ENCODE results near the gene GPC3.
"Not testable (repeated sequence)": the region's sequence is repeated elsewhere in the genome, so short reads cannot be mapped to it uniquely, and the experiment has no call there.

The GPC3 gene

DNA sequence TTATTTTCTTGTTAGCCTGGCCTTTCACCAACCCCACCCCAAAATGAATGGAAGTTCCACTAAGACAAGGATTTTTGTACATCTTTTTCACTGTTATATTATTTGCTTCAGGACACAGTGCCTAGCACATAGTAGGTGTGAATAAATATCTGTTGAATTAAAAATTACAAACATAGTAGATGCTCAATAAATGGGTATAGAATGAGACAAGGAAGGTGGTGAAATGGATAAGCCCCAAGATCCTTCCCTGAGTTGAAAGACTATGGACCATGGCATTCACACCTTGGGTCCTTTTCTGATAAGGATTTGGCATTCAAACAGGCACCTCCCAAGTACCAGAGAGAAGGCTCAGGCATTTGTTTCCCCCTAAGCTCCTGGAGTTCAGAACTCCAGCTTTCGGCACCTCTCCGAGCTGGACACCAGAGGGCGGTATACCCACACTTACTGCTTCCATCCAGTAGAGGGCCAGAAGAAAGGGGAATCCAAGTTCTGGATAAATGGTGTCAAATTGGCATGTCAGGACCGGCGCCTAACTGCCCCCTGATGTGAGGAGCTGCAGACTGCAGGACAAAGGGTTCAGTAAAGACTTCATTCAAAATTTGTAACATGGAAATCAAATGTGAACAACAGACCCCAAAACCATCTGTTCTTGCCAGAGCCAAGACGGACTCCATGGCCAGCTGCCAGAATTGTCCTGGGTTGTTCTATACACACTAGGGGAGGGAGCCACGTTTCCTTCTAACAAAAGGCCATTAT is 193.0 kb downstream of the GPC3 start:
- peak; percentile 32 to 93 (median 66) for DNase-seq
- intact Hi-C loops (cut with DNase I) = loop anchor here (2.0 kb wide), 2 partner anchors 234 to 604 kb away; no protein-coding TSS in a partner anchor

DNA sequence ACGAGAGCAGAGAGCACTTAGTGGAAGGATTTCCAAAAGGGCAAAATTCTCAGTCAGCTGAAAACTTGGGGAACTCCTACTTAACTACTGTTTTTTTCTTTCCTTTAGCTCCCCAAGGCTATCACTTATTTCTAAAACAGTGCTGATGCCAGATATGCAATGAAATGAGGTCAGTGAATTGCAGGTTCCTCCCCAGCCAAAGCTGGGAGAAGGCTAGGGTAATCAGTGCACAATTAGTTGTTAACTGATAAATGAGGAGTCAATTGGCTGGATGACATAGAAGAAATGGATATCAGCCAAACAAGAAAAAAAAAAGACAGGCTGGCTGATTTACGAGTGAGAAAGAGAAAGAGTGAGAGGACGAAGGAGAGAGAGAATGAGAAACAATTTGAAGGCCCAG is 195.6 kb downstream of the GPC3 start:
- intact Hi-C loops (cut with DNase I) = no loop called here
- DNase-seq = no peak

DNA sequence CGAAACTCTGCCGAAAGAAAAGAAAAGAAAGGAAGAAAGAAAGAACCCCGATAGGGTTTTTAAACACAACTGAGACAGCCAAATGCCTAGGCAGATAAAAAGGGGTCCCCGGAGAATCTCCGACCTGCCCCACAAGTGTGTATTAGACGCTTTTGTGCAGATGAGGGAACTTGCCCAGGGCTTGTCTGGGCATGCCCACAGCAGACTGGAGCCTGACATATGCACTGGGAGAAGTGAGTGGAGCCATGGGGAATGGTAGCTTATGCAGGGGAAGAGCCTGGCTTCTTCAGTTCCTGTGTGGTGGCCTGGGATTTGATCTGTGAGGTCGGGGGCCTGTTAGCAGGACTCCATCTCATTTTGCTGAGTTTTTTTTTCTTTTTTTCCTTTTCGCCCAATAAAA is 199.0 kb downstream of the GPC3 start:
- DNase-seq = no peak
- intact Hi-C loops (cut with DNase I) = no loop called here

DNA sequence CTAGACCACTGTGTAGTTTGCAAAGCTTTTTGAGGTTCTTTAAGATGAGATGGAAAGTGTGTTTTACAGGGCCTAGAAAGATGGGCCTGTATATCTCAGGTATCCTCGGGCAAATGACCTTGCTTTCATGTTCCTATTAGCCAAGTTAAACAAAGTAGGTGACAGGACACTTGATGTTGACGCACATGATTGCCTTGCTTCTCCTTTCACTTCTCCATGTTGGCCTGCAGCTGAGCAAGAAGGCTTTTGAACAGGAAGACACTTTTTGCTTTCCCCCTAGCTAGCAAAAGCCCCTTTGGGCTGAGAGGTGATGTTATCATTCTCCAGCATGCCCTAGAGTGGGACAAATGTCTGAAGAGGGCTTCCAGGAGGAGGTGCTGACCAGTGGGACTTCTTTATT is 202.1 kb downstream of the GPC3 start:
- intact Hi-C loops (cut with DNase I) = no loop called here
- no peak for DNase-seq

DNA sequence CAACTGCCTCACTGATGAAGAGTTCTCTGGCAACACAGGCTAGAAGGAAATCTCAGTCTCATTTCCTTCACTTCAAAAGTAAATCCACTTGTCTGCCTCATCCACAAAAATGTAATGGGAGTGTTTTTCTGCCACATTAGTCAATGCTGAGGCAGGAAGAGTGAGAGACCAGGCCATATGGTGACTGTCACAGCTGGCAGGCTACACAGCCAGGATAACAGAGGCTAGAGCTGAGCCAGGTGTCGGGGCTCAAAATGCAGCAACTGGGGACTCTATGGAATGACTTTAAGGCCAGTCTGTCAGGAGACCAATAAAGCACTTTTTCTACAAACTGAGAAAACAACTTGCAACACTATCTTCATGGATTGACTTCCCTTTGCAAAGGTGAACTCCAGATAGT is 204.2 kb downstream of the GPC3 start:
- peak in 1 of 10 donors; percentile 54 for DNase-seq

DNA sequence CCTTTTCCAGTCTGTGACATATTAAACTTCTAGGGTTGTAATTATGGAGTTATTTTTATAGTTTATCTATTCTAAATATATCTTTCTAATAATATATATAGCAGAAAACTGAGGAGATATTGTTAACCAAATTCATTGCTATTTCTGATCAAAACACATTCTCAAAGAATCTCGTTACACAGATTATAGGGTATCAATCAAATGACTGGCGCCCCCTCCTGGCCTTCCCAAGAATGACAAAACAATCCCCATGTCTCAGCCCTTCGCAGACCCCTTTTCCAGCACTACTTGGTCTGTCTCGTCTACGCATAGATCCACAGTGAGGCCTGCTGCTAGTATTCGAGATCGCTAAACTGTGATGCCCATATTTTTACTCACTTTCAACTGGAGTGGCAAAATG is 209.3 kb downstream of the GPC3 start:
- peak in 5 of 10 donors; percentile 17 to 64 (median 45) for DNase-seq
- intact Hi-C loops (cut with DNase I) = loop anchor here (5.0 kb wide), 1 partner anchor 79 kb away; no protein-coding TSS in a partner anchor

More for the DNA sequence above, 204.2 kb downstream of the GPC3 start:
- intact Hi-C loops (cut with DNase I) = no loop called here

DNA sequence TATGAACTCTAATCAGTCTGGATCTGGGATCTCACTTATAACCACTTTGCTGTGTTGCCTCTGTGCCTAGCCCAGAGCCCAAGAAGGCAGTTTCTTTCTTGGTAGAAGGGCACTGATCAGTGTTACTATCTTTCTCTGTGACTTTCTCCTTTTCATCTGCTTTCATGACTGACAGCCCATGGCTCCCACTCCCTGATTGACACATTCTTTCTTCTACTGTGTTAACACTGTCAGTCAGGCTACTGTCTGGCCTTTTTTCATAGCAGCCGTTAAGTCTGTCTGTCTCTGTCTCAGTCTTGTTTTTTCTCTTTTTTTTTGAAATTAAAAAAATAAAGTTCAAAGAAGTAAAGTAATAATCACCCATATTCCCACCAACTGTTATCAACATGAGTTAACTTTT is 210.6 kb downstream of the GPC3 start:
- intact Hi-C loops (cut with DNase I) = loop anchor here (5.0 kb wide), 1 partner anchor 78 kb away; no protein-coding TSS in a partner anchor
- DNase-seq = no peak

DNA sequence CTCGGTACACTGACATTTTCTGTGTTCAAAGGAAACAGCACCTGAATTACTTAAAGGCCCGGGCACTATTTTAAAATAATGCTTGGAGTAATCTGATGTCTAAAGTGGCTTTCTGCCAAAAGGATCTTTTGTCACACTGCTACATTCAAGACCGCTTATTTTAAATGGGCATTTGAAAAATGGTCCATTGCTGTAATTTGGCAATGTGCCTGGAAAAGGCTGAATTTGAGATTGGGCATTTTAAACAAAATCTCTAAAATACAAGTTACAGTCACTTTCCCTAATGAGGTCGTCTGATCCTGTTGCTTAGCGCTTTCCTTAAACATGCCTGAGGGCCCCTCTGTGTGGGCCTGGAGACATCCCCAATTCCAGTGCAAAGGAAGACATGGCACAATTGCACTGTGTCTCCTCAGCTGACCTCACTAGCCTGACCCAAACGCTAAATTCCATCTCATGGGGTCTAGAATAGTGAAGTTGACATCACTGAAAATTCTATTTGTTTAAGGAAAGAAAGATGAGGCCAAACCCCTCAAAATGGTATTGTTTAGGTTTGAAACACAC is 214.2 kb downstream of the GPC3 start:
- DNase-seq = no peak
- intact Hi-C loops (cut with DNase I) = no loop called here

DNA sequence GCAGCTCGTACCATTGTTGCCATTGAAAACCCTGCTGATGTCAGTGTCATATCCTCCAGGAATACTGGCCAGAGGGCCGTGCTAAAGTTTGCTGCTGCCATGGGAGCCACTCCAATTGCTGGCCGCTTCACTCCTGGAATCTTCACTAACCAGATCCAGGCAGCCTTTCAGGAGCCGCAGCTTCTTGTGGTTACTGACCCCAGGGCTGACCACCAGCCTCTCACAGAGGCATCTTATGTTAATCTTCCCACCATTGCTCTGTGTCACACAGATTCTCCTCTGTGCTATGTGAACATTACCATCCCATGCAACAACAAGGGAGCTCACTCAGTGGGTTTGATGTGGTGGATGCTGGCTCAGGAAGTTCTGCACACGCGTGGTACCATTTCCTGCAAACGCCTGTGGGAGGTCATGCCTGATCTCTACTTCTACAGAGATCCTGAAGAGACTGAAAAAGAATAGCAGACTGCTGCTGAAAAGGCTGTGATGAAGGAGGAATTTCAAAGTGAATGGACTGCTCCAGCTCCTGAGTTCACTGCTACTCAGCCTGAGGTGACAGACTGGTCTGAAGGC is 222.3 kb downstream of the GPC3 start:
- intact Hi-C loops (cut with DNase I); DNase-seq: not testable (repeated sequence)

DNA sequence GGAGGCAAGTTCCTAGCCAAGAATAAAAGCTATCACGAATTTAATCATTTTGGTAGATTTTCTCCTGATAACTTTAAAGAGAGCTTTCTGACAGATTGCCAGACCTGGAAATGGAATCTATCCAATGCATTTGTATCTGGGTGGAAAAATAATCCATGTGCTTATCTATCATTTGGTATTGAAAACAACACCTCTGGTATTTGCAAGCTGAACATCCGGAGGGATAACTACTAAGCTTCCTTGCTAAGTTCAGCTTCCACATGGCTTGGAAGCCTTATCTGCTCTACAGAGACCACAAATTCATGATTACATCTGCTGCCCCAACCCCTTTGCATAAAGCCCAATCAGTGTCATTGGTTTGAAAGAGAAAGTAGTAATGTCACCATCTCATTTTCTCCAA is 230.7 kb downstream of the GPC3 start:
- DNase-seq = no peak
- intact Hi-C loops (cut with DNase I) = no loop called here

DNA sequence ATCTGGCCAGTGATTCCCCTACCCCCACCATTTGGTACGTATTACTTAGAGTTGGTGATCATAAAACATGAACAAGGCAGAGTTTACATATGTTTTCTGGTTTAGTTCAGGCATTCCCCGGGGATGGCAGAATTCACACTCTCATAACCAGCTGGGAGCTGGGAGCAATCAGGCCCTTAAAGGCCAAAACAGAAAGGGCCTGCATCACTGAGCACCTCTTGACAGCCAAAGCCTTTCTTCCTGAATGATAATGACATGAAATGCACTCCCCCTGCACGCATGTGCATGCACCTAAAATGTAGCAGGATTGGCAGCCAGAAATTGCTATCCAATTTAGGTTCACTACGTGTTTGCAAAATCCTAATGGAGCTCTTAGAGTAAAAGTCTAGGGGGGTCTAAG is 235.4 kb downstream of the GPC3 start:
- intact Hi-C loops (cut with DNase I) = no loop called here
- DNase-seq = no peak

DNA sequence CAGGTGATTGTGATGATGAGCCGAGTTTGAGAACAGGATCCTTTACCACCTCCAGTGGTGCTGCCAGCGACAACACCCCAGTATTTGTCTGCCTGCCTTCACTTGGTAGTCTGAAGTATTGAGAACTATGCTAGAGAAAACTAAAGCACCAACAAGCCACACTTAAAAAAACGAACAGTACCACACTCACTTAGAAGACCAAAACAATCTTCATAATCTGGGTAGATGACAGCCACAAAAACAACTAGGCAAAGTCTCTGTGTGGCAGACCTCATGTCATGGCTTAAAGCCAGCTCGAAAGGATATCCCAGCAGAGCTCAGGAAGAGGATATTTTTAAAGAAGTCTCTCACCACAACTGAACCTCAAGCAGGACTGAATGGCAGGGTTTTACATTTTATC is 236.0 kb downstream of the GPC3 start:
- no peak for DNase-seq
- intact Hi-C loops (cut with DNase I) = no loop called here

DNA sequence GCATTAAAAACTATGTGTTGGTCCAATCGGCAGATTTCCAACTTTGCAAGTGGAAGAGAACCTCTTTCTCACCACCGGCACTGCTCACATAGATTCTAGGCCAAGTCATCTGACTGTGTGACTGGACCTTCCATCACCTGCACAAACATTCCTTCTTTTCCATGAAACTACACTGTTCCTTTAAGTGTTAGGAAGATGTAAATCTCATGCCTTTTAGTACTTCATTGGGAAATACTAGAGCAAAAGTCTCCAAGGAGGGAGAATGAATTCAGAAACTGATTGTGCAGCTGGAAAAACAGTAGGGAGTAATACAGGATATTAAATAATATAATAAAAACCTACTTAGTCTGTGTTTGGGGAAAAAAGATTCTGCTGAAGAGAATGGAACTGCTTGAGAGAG is 238.2 kb downstream of the GPC3 start:
- intact Hi-C loops (cut with DNase I) = no loop called here
- DNase-seq = no peak

DNA sequence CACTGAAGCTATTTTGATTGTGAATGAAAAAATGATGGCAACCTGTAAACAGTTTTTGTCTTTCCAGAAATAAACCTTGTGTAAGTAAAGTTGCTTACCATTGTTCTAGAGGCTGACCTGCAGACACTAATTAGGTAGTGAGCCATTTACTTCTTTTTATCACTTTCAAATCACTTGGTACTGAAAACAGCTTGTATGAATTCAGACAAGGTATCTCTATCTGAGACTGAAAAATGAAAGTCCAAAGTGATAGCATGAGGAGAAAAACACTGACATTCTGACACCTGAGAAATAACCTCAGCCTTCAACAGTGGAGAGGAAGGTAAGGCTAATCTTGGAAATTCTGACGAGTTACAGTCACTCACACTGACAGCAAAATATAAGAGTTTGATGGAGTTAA is 238.8 kb downstream of the GPC3 start:
- no peak for DNase-seq
- intact Hi-C loops (cut with DNase I) = no loop called here

DNA sequence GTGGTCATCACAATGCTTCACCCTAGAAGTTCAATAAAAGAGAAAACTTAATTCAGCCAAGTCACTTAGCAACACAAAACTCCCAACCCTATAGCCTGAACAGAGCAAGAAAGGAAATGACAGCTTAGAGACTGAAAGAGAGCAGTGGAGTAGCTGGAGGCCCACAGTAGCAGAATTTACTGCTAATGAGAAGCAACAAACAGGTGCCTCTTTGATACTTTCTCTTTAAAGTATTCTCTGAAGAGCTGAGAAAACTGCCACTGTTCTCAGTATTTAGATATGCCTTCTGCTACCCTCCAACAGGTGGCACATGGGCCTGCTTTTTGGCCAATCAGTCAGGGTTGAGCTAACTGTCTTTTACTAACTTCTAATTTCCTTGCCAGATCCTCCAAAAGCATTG is 240.0 kb downstream of the GPC3 start:
- DNase-seq = no peak
- intact Hi-C loops (cut with DNase I) = no loop called here

DNA sequence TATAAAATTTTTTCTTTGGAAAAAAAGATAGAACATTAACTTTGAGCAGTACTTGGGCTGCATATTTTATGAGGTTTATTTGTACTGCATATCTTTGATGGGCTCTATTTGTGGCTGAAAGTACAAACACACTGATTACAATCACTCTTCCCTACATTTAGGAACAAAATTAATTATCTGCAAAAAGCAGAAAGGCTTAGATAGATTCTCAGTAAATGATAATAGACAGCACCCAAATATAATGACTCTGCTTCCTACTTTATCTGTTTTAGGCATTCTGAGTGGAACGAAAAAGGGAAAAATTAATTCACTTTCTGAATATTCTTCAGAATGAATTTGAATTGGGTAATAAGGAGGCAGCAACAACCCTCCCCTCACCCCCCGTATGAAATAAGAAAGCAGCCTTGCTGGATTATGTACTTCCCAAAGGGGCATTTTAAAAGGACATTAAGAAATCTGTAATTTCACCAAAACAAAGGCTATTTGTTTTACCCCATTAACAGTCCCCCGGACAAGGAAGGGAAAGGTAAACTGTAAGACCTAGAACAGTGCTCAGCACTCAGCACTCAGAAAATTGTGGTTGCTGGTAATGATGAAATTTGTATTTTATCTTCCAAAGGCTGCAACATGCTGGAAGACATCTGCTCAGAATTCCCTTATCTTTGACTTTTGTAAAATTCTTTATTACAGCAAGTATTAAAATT is 242.6 kb downstream of the GPC3 start:
- no peak for DNase-seq
- intact Hi-C loops (cut with DNase I) = no loop called here

DNA sequence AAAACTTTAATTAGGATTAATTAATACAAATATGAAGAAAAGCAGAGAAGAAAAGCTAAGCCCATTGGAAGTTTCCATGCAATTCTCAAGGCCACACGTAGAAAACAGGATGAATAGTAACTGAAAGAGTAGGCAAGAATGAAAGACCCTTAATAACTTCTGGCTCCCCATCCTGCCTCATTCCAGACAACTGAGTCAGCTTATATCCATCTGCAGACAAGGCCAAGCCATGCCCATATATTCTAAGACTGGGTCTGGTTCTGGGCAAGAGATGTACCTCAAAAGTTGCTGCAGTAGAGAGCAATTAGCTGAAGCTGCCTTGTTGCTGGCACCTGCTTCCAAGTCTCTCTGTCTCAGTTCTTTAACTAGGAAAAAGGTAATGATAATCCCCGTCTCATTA is 244.1 kb downstream of the GPC3 start:
- intact Hi-C loops (cut with DNase I) = no loop called here

DNA sequence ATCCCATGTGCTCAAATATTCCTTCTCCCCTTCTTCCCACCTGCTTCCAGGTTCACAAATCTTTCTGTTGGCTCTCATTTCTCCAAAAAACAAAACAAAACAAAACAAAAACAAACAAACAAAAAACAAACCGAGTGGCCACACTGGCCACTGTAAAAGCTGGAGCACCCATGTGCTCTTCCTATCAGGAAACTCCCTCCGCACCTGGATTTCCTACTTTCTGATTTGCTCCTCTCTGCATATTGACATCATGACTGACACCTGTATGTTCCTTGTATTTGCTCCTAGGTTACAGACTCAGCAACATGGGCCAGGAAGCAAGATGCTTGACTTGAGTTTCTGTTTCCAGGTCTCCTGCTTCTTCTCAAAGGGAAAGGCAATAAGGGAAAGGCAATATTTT is 258.8 kb downstream of the GPC3 start:
- no peak for DNase-seq
- intact Hi-C loops (cut with DNase I) = no loop called here

More for the DNA sequence above, 244.1 kb downstream of the GPC3 start:
- DNase-seq = no peak

DNA sequence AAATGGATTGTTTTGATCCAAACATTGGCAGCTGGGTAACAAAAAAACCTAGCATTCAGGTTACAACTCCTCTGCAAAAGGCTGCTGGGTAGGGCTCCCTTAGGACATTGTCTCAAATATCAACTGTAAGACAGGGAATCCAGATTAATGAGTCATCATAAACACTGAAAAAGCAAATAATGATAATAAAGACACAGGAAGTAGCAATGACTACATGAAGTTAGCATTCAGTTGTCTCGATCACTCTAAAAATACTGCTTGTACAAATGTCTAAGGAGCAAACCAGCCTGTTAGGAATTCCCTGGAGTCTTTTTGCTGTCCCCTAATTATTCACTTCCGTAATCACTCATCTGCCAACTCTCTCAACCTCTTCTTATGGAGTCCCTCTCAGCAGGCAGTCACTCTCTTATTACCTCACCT is 259.2 kb downstream of the GPC3 start:
- intact Hi-C loops (cut with DNase I) = no loop called here
- no peak for DNase-seq

DNA sequence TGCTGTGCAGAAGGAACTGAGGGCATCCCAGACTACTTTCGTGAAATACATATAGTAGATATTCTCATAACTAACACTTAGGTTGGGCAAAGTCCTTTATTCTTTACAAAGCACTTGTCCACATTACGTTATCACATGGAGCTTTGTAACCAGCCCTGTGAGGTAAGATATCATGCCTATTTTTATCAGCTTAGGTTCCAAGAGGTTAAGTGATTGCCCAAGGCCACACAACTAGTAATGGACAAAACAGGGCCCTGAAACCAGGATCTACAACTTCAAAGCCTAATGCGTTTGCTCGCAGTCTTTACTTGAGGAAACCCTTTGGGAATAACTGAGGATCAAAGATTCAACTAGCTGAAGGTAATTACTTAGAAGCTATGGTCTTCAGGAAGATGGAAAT is 261.5 kb downstream of the GPC3 start:
- intact Hi-C loops (cut with DNase I) = no loop called here
- no peak for DNase-seq

DNA sequence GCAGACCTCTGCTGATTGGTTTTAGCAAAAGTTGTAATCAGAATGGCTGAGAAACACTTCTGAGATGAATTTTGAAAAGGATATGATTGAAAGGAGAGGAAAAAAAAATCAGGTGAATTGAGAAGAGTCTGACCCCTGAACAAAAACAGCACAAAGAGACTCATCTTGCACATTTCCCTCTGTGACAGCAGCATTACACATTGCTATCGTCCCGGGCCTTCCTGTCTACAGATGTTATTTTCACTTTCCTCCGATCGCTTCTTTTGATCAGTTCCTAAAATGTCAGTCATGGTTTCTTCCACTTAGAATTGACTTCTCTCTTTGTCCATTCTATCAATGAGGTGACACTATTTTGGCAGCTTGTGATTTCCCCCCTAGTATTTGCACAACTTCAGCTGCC is 262.6 kb downstream of the GPC3 start:
- DNase-seq = no peak
- intact Hi-C loops (cut with DNase I) = no loop called here

All from posterior cingulate gyrus (tissue), 11 donors.